ENCODE results near the gene CD40LG. TPM values are rescaled to one million over a fixed set of nuclear protein-coding genes. Genes with fewer than 3 reads are reported as not detected.

CD40LG gene
- total and polyA plus RNA-seq, 2 of the 13 experiments (the other 11 are each of a cell fraction or from before 2014, with no cell fraction given) = not detected

DNA sequence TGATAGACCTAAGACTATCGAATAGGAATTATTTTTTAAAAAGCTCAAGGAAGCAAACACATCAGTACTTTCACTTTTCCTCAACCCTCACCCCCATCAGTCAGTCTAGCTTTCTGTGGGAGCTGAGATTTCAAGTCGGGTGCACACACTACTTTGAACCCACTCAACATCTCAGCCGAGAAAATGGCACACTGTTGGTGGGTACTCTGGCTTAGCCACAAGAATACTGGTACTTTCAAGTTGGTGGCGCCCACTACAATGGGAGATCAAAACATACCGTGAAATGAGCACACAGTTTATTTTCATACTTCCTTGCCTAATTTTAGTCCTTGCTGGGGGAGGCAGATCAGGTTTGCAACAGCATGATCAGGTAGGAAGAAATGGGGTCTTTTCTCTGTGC lies 10.2 kb downstream of the CD40LG start:
- ATAC-seq (no peak), FAIRE-seq (no peak), DNase-seq (ENCODE audit: low spot score) (no peak)
- Histone ChIP-seq H3K27me3 (ENCODE audit: control insufficient read depth in 1 of 2, insufficient read depth in 2 of 2, low read length in 2 of 2) (no peaks in the 10 kb centered on the region; a peak in 1 of 5 replicates), H3K4me2 (ENCODE audit: low read depth, low read length) (no peak overlapping the region), H4K20me1 (ENCODE audit: insufficient read depth, low read length) (no peaks in the 10 kb centered on the region), H3K4me1 (ENCODE audit: insufficient read depth, low read length) (no peaks in the 10 kb centered on the region), H3K79me2 (ENCODE audit: insufficient read depth, low read length) (no peaks in the 10 kb centered on the region), H3K9ac (ENCODE audit: insufficient read depth, low read depth, low read length) (no peak overlapping the region), H3K4me3 (replicated peaks in 1 of 3; ENCODE audit: insufficient read depth in 1 of 3, low read depth in 2 of 3, low read length in 3 of 3) (no peak overlapping the region), H3K27ac (ENCODE audit: extremely low read length, insufficient read depth, low read length) (no peak overlapping the region), H3K9me3 (ENCODE audit: low read length) (no peaks in the 10 kb centered on the region), H3K36me3 (replicated peaks in 1 of 2; ENCODE audit: control insufficient read depth in 1 of 2, insufficient read depth in 2 of 2, low read length in 2 of 2) (no peaks in the 10 kb centered on the region), H2AFZ (ENCODE audit: low read length) (no peak overlapping the region)
- in situ Hi-C loops (cut with HindIII; ENCODE audit: extremely low pct_ligation_motif_present, low pct_unique_long_range_greater_than_20kb) = no loop called here
- ChIA-PET CTCF (ENCODE audit: low intra/inter-chr PET ratio, low total read pairs) (no interaction called here), POLR2A (no interaction called here)
- intact Hi-C loops (cut with micrococcal nuclease; ENCODE audit: unreplicated experiment) = no loop called here
- 0% methylated on average over 1 of the region's 5 CpGs for WGBS (ENCODE audit: low lambda C conversion rate)
- TF ChIP-seq ZNF83 (CRISPR knock-in tag; IDR thresholded peaks at IDR 0.05; ENCODE audit: borderline replicate concordance) = no peak
- TF ChIP-seq ZNF557 (CRISPR knock-in tag; IDR thresholded peaks at IDR 0.05) = no peak
- TF ChIP-seq EED (CRISPR knock-in tag; IDR thresholded peaks at IDR 0.05) = no peak
- no peak for TF ChIP-seq RFX5 (IDR thresholded peaks at IDR 0.05; ENCODE audit: low read depth, low read length)
- no TSS peak for BruUV-seq (replicated peaks)

DNA sequence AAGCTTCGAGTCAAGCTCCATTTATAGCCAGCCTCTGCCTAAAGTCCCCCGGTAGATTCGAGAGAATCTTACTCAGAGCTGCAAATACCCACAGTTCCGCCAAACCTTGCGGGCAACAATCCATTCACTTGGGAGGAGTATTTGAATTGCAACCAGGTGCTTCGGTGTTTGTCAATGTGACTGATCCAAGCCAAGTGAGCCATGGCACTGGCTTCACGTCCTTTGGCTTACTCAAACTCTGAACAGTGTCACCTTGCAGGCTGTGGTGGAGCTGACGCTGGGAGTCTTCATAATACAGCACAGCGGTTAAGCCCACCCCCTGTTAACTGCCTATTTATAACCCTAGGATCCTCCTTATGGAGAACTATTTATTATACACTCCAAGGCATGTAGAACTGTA lies 11.2 kb downstream of the CD40LG start:
- no peaks in the 10 kb centered on the region for H4K20me1 ChIP-seq (ENCODE audit: insufficient read depth, low read length)
- in situ Hi-C loops (cut with HindIII; ENCODE audit: extremely low pct_ligation_motif_present, low pct_unique_long_range_greater_than_20kb) (no loop called here), intact Hi-C loops (cut with micrococcal nuclease; ENCODE audit: unreplicated experiment) (no loop called here)
- FAIRE-seq = no peak
- no peak for TF ChIP-seq RBFOX2 (IDR thresholded peaks at IDR 0.05; ENCODE audit: low read depth, low read length)
- TF ChIP-seq GTF2F1 (IDR thresholded peaks at IDR 0.05; ENCODE audit: low read length) = no peak
- TF ChIP-seq, protein P1, sequence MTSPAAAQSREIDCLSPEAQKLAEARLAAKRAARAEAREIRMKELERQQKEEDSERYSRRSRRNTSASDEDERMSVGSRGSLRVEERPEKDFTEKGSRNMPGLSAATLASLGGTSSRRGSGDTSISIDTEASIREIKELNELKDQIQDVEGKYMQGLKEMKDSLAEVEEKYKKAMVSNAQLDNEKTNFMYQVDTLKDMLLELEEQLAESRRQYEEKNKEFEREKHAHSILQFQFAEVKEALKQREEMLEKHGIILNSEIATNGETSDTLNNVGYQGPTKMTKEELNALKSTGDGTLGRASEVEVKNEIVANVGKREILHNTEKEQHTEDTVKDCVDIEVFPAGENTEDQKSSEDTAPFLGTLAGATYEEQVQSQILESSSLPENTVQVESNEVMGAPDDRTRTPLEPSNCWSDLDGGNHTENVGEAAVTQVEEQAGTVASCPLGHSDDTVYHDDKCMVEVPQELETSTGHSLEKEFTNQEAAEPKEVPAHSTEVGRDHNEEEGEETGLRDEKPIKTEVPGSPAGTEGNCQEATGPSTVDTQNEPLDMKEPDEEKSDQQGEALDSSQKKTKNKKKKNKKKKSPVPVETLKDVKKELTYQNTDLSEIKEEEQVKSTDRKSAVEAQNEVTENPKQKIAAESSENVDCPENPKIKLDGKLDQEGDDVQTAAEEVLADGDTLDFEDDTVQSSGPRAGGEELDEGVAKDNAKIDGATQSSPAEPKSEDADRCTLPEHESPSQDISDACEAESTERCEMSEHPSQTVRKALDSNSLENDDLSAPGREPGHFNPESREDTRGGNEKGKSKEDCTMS (CRISPR knock-in tag; conservative IDR thresholded peaks at IDR 0.05) = no peak
- no peak for TF ChIP-seq ZNF567 (CRISPR knock-in tag; IDR thresholded peaks at IDR 0.05; ENCODE audit: borderline replicate concordance)
- TF ChIP-seq ZNF274 (CRISPR knock-in tag; IDR thresholded peaks at IDR 0.05) = no peak
- no peak for TF ChIP-seq ZNF207 (IDR thresholded peaks at IDR 0.05; ENCODE audit: borderline replicate concordance)
- no peak for TF ChIP-seq PCBP1 (IDR thresholded peaks at IDR 0.05; ENCODE audit: borderline replicate concordance, low read depth, low read length)
- no peak for TF ChIP-seq ZNF234 (CRISPR knock-in tag; conservative IDR thresholded peaks at IDR 0.05)
- TF ChIP-seq ZNF331 (CRISPR knock-in tag; IDR thresholded peaks at IDR 0.05) = no peak
- no peak for TF ChIP-seq ZC3H13 (CRISPR knock-in tag; IDR thresholded peaks at IDR 0.05)
- no peak for TF ChIP-seq HMG20A (CRISPR knock-in tag; IDR thresholded peaks at IDR 0.05; ENCODE audit: borderline replicate concordance)
- TF ChIP-seq, protein P2, sequence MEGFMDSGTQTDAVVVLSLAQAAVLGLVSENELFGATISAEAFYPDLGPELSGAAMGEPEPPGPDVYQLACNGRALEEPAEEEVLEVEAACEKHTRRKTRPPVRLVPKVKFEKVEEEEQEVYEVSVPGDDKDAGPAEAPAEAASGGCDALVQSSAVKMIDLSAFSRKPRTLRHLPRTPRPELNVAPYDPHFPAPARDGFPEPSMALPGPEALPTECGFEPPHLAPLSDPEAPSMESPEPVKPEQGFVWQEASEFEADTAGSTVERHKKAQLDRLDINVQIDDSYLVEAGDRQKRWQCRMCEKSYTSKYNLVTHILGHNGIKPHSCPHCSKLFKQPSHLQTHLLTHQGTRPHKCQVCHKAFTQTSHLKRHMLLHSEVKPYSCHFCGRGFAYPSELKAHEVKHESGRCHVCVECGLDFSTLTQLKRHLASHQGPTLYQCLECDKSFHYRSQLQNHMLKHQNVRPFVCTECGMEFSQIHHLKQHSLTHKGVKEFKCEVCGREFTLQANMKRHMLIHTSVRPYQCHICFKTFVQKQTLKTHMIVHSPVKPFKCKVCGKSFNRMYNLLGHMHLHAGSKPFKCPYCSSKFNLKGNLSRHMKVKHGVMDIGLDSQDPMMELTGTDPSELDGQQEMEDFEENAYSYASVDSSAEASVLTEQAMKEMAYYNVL (CRISPR knock-in tag; IDR thresholded peaks at IDR 0.05; ENCODE audit: borderline replicate concordance) = no peak
- H3K36me3 ChIP-seq (replicated peaks in 1 of 2; ENCODE audit: control insufficient read depth in 1 of 2, insufficient read depth in 2 of 2, low read length in 2 of 2) = no peaks in the 10 kb centered on the region
- no peaks in the 10 kb centered on the region; a peak in 1 of 5 replicates for H3K27me3 ChIP-seq (ENCODE audit: control insufficient read depth in 1 of 2, insufficient read depth in 2 of 2, low read length in 2 of 2)
- no CpG with 5 or more reads among the region's 9 CpGs for WGBS (ENCODE audit: low lambda C conversion rate)
- H3K4me1 ChIP-seq (ENCODE audit: insufficient read depth, low read length) = no peaks in the 10 kb centered on the region
- ATAC-seq = no peak
- H3K79me2 ChIP-seq (ENCODE audit: insufficient read depth, low read length) = no peaks in the 10 kb centered on the region
- H3K9ac ChIP-seq (ENCODE audit: insufficient read depth, low read depth, low read length) = no peak overlapping the region
- H3K4me2 ChIP-seq (ENCODE audit: low read depth, low read length) = no peak overlapping the region
- no peaks in the 10 kb centered on the region for H3K9me3 ChIP-seq (ENCODE audit: low read length)
- no TSS peak for BruUV-seq (replicated peaks)
- POLR2A ChIA-PET = no interaction called here
- no peak overlapping the region for H3K4me3 ChIP-seq (replicated peaks in 1 of 3; ENCODE audit: insufficient read depth in 1 of 3, low read depth in 2 of 3, low read length in 3 of 3)
- CTCF ChIA-PET (ENCODE audit: low intra/inter-chr PET ratio, low total read pairs) = no interaction called here
- DNase-seq (ENCODE audit: low spot score) = no peak
- no peak overlapping the region for H3K27ac ChIP-seq (ENCODE audit: extremely low read length, insufficient read depth, low read length)
- H2AFZ ChIP-seq (ENCODE audit: low read length) = no peak overlapping the region
